HepG2 (cell line): ENCODE data around the gene NBR1. TPM values are rescaled to one million over a fixed set of nuclear protein-coding genes. Genes with fewer than 3 reads are reported as not detected.
A peak's percentile ranks its signal among the peaks of the same experiment; 100 is the strongest.

Experiments used
- ATAC-seq: fragments of 200-7000 bp; cut with Tn5 transposase; 3 replicates; pipeline ENCODE4 v1.9.1; 2020; ENCODE audit warnings: mild to moderate bottlenecking, moderate library complexity
- BruUV-seq: library from RNA; stranded (reverse); fragments of 400-500 nt; replicated peaks from 2 replicates; lab custom pipeline; 2021; lab: Mats Ljungman, UMichigan
- CTCF ChIA-PET: fragments of 300-600 bp; formaldehyde crosslinking; extraction: SDS; loops from one replicate; lab custom pipeline; 2021; ENCODE audit warnings: low total read pairs, inconsistent platforms, low intra/inter-chr PET ratio; lab: Yijun Ruan, JAX
- POLR2A ChIA-PET: fragments of 350-600 bp; sonication (Branson Sonifier 250); formaldehyde crosslinking; loops from one replicate; lab custom pipeline; 2020; ENCODE audit warnings: antibody characterized with exemption, inconsistent platforms; lab: Yijun Ruan, JAX
- DNase-seq: peaks from one replicate; pipeline ENCODE4 v3.0.0-alpha.2; 2015; ENCODE audit warnings: low spot score
- FAIRE-seq: peaks from 3 replicates; lab custom pipeline; 2011; peaks lifted over from hg19 to GRCh38; lab: Jason Lieb, UNC
- H2AFZ ChIP-seq: one replicate; pipeline ENCODE4 v1.6.1; 2011; ENCODE audit warnings: low read length, inconsistent platforms
- H3K27ac ChIP-seq: fragments of 300-600 bp; 3 replicates; pipeline ENCODE4 v1.8.0; 2011; ENCODE audit warnings: mixed run types, mild to moderate bottlenecking, mixed read lengths, low read length, inconsistent platforms; ENCODE audit not compliant: insufficient read depth; ENCODE audit errors: extremely low read length
- H3K27me3 ChIP-seq, 2 experiments: fragments of 200-600 bp in 1 of 2; 2 replicates in 1 of 2; 3 replicates in 1 of 2; pipeline versions ENCODE4 v1.6.0 to v1.8.0; 2011; ENCODE audit warnings: low read length in 2 of 2, mild to moderate bottlenecking in 2 of 2, moderate library complexity in 2 of 2, inconsistent platforms in 1 of 2; ENCODE audit not compliant: insufficient read depth in 2 of 2, control insufficient read depth in 1 of 2
- H3K36me3 ChIP-seq, 2 experiments: fragments of 200-600 bp in 1 of 2; replicated peaks in 1 of 2; 2 replicates in 1 of 2; 3 replicates in 1 of 2; pipeline versions ENCODE4 v1.5.1 to v1.8.0; 2011; ENCODE audit warnings: low read length in 2 of 2, inconsistent platforms in 1 of 2; ENCODE audit not compliant: insufficient read depth in 2 of 2, control insufficient read depth in 1 of 2
- H3K4me1 ChIP-seq: 2 replicates; pipeline ENCODE4 v1.5.1; 2012; ENCODE audit warnings: low read length, inconsistent platforms; ENCODE audit not compliant: insufficient read depth
- H3K4me2 ChIP-seq: 2 replicates; pipeline ENCODE4 v1.6.0; 2011; ENCODE audit warnings: low read depth, low read length, inconsistent platforms
- H3K4me3 ChIP-seq, 3 experiments: fragments of 200-600 bp in 1 of 3; sonication (generic), shearing (Covaris generic) in 1 of 3; replicated peaks in 1 of 3; 2 replicates each; pipeline ENCODE4 v1.5.1; 2011 to 2016; ENCODE audit warnings: low read length in 3 of 3, inconsistent platforms in 2 of 3, low read depth in 2 of 3, mild to moderate bottlenecking in 2 of 3, control low read depth in 1 of 3, mixed read lengths in 1 of 3; ENCODE audit not compliant: insufficient read depth in 1 of 3
- H3K79me2 ChIP-seq: one replicate; pipeline ENCODE4 v1.6.1; 2011; ENCODE audit warnings: low read length, inconsistent platforms; ENCODE audit not compliant: insufficient read depth
- H3K9ac ChIP-seq: 2 replicates; pipeline ENCODE4 v1.6.0; 2011; ENCODE audit warnings: mild to moderate bottlenecking, low read depth, low read length, inconsistent platforms; ENCODE audit not compliant: insufficient read depth
- H3K9me3 ChIP-seq: 2 replicates; pipeline ENCODE4 v1.5.1; 2012; ENCODE audit warnings: mild to moderate bottlenecking, low read length
- H4K20me1 ChIP-seq: 2 replicates; pipeline ENCODE4 v1.6.0; 2011; ENCODE audit warnings: inconsistent platforms, mild to moderate bottlenecking, low read length, moderate library complexity; ENCODE audit not compliant: insufficient read depth
- ASH2L ChIP-seq: fragments of 300-600, 200-600 bp; sonication (generic); IDR thresholded peaks from 2 replicates; pipeline ENCODE4 v1.7.0; 2017; ENCODE audit warnings: low read depth, mild to moderate bottlenecking, moderate library complexity, mixed read lengths, low read length; ENCODE audit not compliant: insufficient read length
- ATF4 ChIP-seq, 2 experiments: fragments of 450-650 bp in 1 of 2; sonication (generic) in 1 of 2; formaldehyde crosslinking; IDR thresholded peaks; 2 replicates each; pipeline versions ENCODE4 v1.5.0 to v1.8.0; 2020 to 2022; ENCODE audit warnings: mild to moderate bottlenecking in 1 of 2, missing genetic modification reagents in 1 of 2
- EED ChIP-seq: sonication (generic); formaldehyde crosslinking; IDR thresholded peaks from 2 replicates; pipeline ENCODE4 v1.5.0; 2020; ENCODE audit warnings: mild to moderate bottlenecking, missing genetic modification reagents
- HMGXB4 ChIP-seq, 2 experiments: sonication (generic) in 1 of 2; formaldehyde crosslinking in 1 of 2; IDR thresholded peaks; 2 replicates each; pipeline versions ENCODE4 v1.4.0 to v1.6.1; 2018 to 2020; ENCODE audit warnings: missing genetic modification reagents in 2 of 2, borderline replicate concordance in 1 of 2, low read depth in 1 of 2, mild to moderate bottlenecking in 1 of 2, missing biosample characterization in 1 of 2
- IRF2 ChIP-seq: IDR thresholded peaks from 2 replicates; pipeline ENCODE4 v1.6.1; 2018; ENCODE audit warnings: missing genetic modification reagents, missing compliant biosample characterization
- PHF20 ChIP-seq: sonication (generic); formaldehyde crosslinking; IDR thresholded peaks from 2 replicates; pipeline ENCODE4 v1.5.0; 2020; ENCODE audit warnings: mild to moderate bottlenecking, missing genetic modification reagents
- RFX3 ChIP-seq: IDR thresholded peaks from 2 replicates; pipeline ENCODE4 v1.6.1; 2016; ENCODE audit warnings: missing biosample characterization, missing genetic modification reagents
- SMARCC2 ChIP-seq: fragments of 450-650 bp; IDR thresholded peaks from 2 replicates; pipeline ENCODE4 v1.6.1; 2017; ENCODE audit warnings: antibody characterized with exemption, mild to moderate bottlenecking
- TIGD3 ChIP-seq: sonication (generic); formaldehyde crosslinking; IDR thresholded peaks from 2 replicates; pipeline ENCODE4 v1.5.1; 2020; ENCODE audit warnings: mild to moderate bottlenecking, missing genetic modification reagents, borderline replicate concordance
- ZBTB42 ChIP-seq: sonication (generic); formaldehyde crosslinking; IDR thresholded peaks from 2 replicates; pipeline ENCODE4 v1.5.0; 2020; ENCODE audit warnings: mild to moderate bottlenecking, missing genetic modification reagents
- ZBTB44 ChIP-seq: sonication (generic); formaldehyde crosslinking; IDR thresholded peaks from 2 replicates; pipeline ENCODE4 v1.4.0; 2020; ENCODE audit warnings: missing genetic modification reagents
- ZNF253 ChIP-seq: sonication (generic); formaldehyde crosslinking; IDR thresholded peaks from 2 replicates; pipeline ENCODE4 v1.8.0; 2022; ENCODE audit warnings: mild to moderate bottlenecking, missing genetic modification reagents, borderline replicate concordance
- ZNF556 ChIP-seq: sonication (generic); formaldehyde crosslinking; IDR thresholded peaks from 2 replicates; pipeline ENCODE4 v1.4.0; 2020; ENCODE audit warnings: mild to moderate bottlenecking, missing genetic modification reagents, borderline replicate concordance
- ZNF674 ChIP-seq: sonication (generic); formaldehyde crosslinking; IDR thresholded peaks from 2 replicates; pipeline ENCODE4 v1.5.0; 2020; ENCODE audit warnings: low read depth, mild to moderate bottlenecking, missing genetic modification reagents
- ZNF768 ChIP-seq: sonication (generic); formaldehyde crosslinking; IDR thresholded peaks from 2 replicates; pipeline ENCODE4 v1.4.0; 2020; ENCODE audit warnings: missing genetic modification reagents
- ZNF792 ChIP-seq: IDR thresholded peaks from 2 replicates; pipeline ENCODE4 v1.6.1; 2016
- WGBS: methylation state at CpG from one replicate; pipeline ENCODE4 v1.1.6; 2017; ENCODE audit warnings: low lambda C conversion rate; 5-methylcytosine and 5-hydroxymethylcytosine counted together
- in situ Hi-C: cut with HindIII; loops from 2 replicates; pipeline ENCODE4 v1.10.0; 2017; ENCODE audit warnings: low pct_unique_long_range_greater_than_20kb; ENCODE audit not compliant: extremely low pct_ligation_motif_present
- intact Hi-C: fragments of 100-400 bp; cut with micrococcal nuclease; formaldehyde crosslinking; loops from one replicate; pipeline ENCODE4 v1.10.0; 2022; ENCODE audit not compliant: unreplicated experiment
- polyA plus RNA-seq, 8 experiments: library from polyadenylated mRNA; depleted of rRNA in 3 of 8; stranded (reverse) in 7 of 8; unstranded in 1 of 8; fragments of >200 nt; fragmentation: Illumina TruSeq in 4 of 8; extraction: Trizol in 4 of 8; gene quantifications; 2 replicates each; pipeline versions ENCODE4 v1.2.1 to v1.2.3, GENCODE V29; 2011 to 2016; ENCODE audit warnings: low read depth in 4 of 8, missing spikeins in 1 of 8, mixed read lengths in 1 of 8; ENCODE audit not compliant: insufficient read depth in 1 of 8
- total RNA-seq, 5 experiments: library from RNA; depleted of rRNA; stranded (reverse); fragments of >200 nt; fragmentation: Illumina TruSeq; extraction: Trizol; gene quantifications; 2 replicates each; pipeline ENCODE4 v1.2.3, GENCODE V29; 2016; ENCODE audit warnings: low read depth in 1 of 5

NBR1 gene
- total and polyA plus RNA-seq, 2 of the 13 experiments (the other 11 are each of a cell fraction or from before 2014, with no cell fraction given) = 51.7 to 121 TPM

GRCh38 chr17:43125967-43126910 lies 44.8 kb upstream of the NBR1 start:
- H3K79me2 ChIP-seq = peaks cover 63% of the 10 kb centered on the region
- peak overlapping the region; percentile 95 for H3K27ac ChIP-seq
- TF ChIP-seq ASH2L (peak; percentile 63), ZBTB44 (CRISPR knock-in tag) (no peak), ZNF792 (CRISPR knock-in tag) (no peak), SMARCC2 (no peak), ZNF556 (CRISPR knock-in tag) (0 out of 2 replicates have a peak, but pooled peaks have one; percentile 20), RFX3 (CRISPR knock-in tag) (no peak), EED (CRISPR knock-in tag) (0 out of 2 replicates have a peak, but pooled peaks have one; percentile 51), PHF20 (no peak), ZNF768 (CRISPR knock-in tag) (peak; percentile 13; the same call in 1 of the 2 replicates), ZNF253 (CRISPR knock-in tag) (no peak), TIGD3 (CRISPR knock-in tag) (peak; percentile 83; the same call in 1 of the 2 replicates), ZNF674 (CRISPR knock-in tag) (no peak), ATF4 (CRISPR knock-in tag; IDR thresholded peaks at IDR 0.05) (no peak), HMGXB4 (CRISPR knock-in tag; IDR thresholded peaks at IDR 0.05; ENCODE audit: borderline replicate concordance in 1 of 2, low read depth in 1 of 2) (peak in 1 of 2 experiments; percentile 14; a peak in 1 of 4 replicates), ZBTB42 (CRISPR knock-in tag) (peak; percentile 56; the same call in 1 of the 2 replicates), IRF2 (CRISPR knock-in tag) (0 out of 2 replicates have a peak, but pooled peaks have one; percentile 24)

More at GRCh38 chr17:43125967-43126910, 44.8 kb upstream of the NBR1 start:
- Histone ChIP-seq H2AFZ (no peak overlapping the region), H3K36me3 (peaks cover 5 to 20% of the 10 kb centered on the region in 2 experiments; a peak in 4 of 5 replicates), H3K4me2 (peak overlapping the region; percentile 88), H3K27me3 (no peaks in the 10 kb centered on the region; a peak in 1 of 5 replicates), H3K4me1 (peaks cover 52% of the 10 kb centered on the region), H4K20me1 (no peaks in the 10 kb centered on the region; the same call in 1 of the 2 replicates), H3K9me3 (no peaks in the 10 kb centered on the region), H3K9ac (peak overlapping the region; percentile 99), H3K4me3 (peak overlapping the region; percentile 87 to 94 (median 91))
- BruUV-seq = TSS peak; percentile 90
- ATAC-seq (peak; percentile 60), FAIRE-seq (peak; percentile 58), DNase-seq (peak; percentile 61)
- ChIA-PET POLR2A (interaction anchor here (0.8 to 3.5 kb wide), 21 partner anchors 9 to 243 kb away, joined by 3 to 33 read pairs (median 7); partner anchors contain the start of genes NBR1, RPL27, TMEM106A and VAT1), CTCF (no interaction called here)
- intact Hi-C loops (loop anchor here (1.0 kb wide), 1 partner anchor 44 kb away; no protein-coding TSS in a partner anchor), in situ Hi-C loops (no loop called here)
- WGBS = 11% methylated on average over 45 of the region's 59 CpGs
